Body of pancreas (tissue), 4 donors: ENCODE results near the gene NACC2.

Experiments used
- CTCF ChIP-seq, 7 experiments: fragments of 450-650 bp in 4 of 7; fragments of 200-600 bp in 3 of 7; sonication (generic) in 3 of 7; IDR thresholded peaks; one replicate each; pipeline ENCODE4 v1.5.1; 2016 to 2019; ENCODE audit warnings: antibody characterized with exemption in 7 of 7
- POLR2A ChIP-seq, 3 donors: fragments of 450-650 bp; IDR thresholded peaks; one replicate each; pipeline ENCODE4 v1.6.1; 2016; ENCODE audit warnings: antibody characterized with exemption in 3 of 3, mild to moderate bottlenecking in 2 of 3

DNA sequence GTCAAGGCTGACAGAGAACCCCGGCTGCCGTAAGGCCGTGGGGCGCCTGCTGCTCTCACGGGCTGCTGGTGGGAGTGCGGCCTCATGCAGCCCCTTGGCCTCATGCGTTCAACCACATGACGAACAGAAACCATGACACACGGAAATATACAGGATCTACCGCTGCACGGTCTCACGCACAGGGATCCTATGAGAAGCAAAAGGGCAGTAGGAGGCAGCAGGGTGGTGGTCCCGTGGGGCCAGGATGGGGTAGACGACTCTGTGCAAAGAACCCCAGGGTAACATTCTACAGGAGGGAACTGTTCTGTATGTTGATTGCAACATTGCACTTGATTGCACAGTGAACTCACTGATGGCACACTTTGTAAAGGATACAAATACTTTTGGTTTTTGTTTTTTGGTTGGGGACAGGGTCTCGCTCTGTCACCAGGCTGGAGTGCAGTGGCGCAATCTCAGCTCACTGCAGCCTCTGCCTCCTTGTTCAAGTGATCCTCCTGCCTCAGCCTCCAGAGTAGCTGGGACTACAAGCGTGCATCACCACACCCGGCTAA, 51.6 kb downstream of the NACC2 start:
- TF ChIP-seq CTCF (IDR thresholded peaks at IDR 0.05): no peak
- TF ChIP-seq POLR2A (IDR thresholded peaks at IDR 0.05): no peak
